ENCODE results near the gene KDM5D.

The KDM5D gene
- total RNA-seq, result 0 to 284 reads per million in 2 donors

GRCh38 chrY:19744381-19745378, at the start of gene KDM5D:
Gene KDM5D (minus strand): TSS chrY:19744726. CDS start chrY:19744534, 192 bp downstream.
- DNase-seq, result no peak

- no peak for DNase-seq
Measured at GRCh38 chrY:19768375-19768774, 23.8 kb upstream of the KDM5D start.

GRCh38 chrY:19743331-19743730, 1.2 kb downstream of the KDM5D start:
- no peak for DNase-seq

GRCh38 chrY:19742153-19742552, 2.4 kb downstream of the KDM5D start:
- DNase-seq, result no peak

GRCh38 chrY:19734425-19734824, 10.1 kb downstream of the KDM5D start:
- DNase-seq, result no peak

- no peak for DNase-seq
Measured at GRCh38 chrY:19717950-19718349, 26.6 kb downstream of the KDM5D start.

- DNase-seq, result no peak
Measured at GRCh38 chrY:19717146-19717545, 27.4 kb downstream of the KDM5D start.

- DNase-seq, result no peak
Measured at GRCh38 chrY:19715226-19715625, 29.3 kb downstream of the KDM5D start.

GRCh38 chrY:19713430-19713829, 31.1 kb downstream of the KDM5D start:
- no peak for DNase-seq

- no peak for DNase-seq
Measured at GRCh38 chrY:19706273-19706672, 38.3 kb downstream of the KDM5D start.

- no peak for DNase-seq
Measured at GRCh38 chrY:19698495-19698894, 46.0 kb downstream of the KDM5D start.

GRCh38 chrY:19680821-19681220, 63.7 kb downstream of the KDM5D start:
- DNase-seq, result no peak
